GM18907 (cell line): ENCODE measurements around the gene PBX3.

ENCODE experiments used
- ATAC-seq: cut with Tn5 transposase; IDR thresholded peaks from one replicate; pipeline ENCODE4 v1.9.1; 2021; ENCODE audit warnings: mild to moderate bottlenecking, moderate library complexity; ENCODE audit not compliant: unreplicated experiment

PBX3 gene

GRCh38 chr9:125821078-125821477 lies 73.9 kb downstream of the PBX3 start:
- no peak for ATAC-seq

DNA sequence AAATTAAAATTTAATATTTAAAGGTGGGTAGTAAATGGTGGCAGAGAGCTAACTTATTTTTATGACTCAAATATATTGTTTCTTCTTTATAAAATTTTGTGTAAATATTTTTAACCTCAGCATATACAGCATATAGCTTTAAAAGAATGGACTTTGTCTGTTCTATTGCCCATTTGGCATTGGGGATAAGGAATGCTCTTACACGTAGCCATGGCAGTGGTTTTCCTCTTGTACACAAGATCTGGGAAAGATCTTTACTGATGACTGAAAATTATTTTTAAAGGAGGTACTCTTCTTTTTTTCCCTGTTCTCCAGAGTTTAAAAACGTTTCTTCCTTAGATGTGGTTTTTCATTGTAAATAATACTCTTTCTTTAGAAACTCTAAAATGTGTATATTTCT lies 75.0 kb downstream of the PBX3 start:
- no peak for ATAC-seq

DNA sequence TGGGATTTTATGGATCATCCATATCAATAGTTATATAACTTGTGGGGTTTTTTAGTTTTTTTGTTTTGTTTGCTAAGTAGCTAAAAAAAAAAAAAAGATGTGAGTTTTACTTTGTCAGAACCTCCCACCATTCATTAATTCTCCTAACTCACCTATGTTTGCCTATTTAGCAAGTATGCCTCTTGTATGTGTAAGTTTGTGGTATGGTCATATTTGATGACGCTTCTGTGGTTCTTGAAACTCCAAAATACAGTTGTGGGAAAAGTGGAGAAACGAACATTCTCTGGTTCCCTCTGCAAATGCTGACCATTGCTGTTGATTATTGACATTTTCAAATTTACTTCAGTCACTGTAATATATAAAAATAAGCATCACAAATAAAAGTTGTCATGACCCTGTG lies 75.7 kb downstream of the PBX3 start:
- ATAC-seq, result no peak

DNA sequence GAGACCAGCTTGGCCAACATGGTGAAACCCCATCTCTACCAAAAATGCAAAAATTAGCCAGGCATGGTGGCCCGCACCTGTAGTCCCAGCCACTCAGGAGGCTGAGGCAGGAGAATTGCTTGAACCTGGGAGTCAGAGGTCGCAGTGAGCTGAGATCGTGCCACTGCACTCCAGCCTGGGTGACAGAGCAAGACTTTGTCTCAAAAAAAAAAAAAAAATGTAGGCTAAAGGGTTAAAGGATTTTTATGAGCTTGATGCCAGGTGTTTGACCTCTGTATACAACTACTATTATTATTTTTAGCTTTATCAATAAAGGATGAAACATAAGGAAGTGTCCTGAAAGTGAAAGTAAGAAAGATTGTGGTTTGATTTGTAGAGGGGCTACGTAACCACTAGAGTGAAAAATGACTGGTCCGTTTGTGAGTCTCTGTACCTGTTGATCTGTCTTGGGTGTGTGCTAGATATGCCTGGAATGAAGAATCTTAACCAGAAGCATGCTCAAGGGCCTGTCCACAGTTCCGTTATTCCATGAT lies 76.8 kb downstream of the PBX3 start:
- peak; percentile 59 for ATAC-seq

- no peak for ATAC-seq
These were observed 78.6 kb downstream of the PBX3 start for GRCh38 chr9:125825762-125826161.

DNA sequence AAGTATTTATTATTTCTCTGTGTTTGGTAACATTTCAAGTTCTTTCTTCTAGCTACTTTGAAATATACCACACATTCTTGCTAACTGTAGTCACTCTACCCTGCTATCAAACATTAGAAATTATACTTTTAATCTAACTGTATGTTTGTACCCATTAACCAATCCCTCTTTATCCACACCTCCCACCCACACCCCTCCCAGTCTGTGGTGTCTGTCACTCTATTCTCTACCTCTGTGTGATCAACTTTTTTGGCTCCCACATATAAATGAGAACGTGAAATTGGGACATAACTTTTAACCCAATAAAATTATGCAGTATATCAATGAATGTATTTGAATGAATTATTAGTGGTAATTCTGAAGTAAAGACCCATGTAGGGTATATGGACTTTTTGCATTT lies 79.7 kb downstream of the PBX3 start:
- ATAC-seq, result no peak

DNA sequence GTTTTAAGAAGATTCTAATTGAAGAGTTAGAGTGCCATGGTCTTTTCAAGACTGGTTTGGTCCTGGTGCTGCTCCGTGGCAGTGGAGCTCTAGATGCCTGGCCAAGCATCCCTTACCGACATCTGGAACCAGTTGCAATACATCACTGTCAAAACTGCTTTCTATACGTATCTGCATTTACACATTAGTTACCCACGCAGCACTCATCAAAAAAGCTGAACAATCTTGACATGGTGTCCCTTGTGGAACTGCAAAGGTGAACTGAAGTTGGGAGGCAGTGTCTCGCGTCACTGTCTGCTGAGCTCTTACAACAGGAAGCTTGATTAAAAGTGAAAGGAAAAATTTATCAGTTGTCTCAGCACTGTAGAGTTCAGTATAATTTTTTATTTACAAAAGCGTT lies 82.6 kb downstream of the PBX3 start:
- ATAC-seq, result peak; percentile 70

- no peak for ATAC-seq
These were observed 83.9 kb downstream of the PBX3 start for GRCh38 chr9:125831054-125831453.

DNA sequence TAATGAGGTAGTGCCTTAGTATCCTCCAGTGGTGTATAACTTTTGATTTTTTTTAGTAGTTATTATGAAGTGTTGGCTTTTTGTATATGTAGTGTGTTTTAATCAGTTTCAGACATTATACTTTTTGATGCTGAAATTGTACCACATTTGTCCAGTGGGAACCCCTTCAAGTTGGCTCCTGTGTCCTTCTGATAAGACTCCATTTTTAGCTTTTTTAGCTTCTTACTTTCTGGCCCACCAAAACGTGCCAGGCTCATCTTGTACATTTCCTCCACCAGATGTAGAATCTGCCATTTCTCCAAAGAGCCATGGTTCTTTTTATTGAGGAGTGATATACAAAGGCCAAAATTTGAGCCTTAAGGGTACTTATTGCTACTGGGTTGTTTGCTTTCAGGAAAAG lies 84.4 kb downstream of the PBX3 start:
- no peak for ATAC-seq

DNA sequence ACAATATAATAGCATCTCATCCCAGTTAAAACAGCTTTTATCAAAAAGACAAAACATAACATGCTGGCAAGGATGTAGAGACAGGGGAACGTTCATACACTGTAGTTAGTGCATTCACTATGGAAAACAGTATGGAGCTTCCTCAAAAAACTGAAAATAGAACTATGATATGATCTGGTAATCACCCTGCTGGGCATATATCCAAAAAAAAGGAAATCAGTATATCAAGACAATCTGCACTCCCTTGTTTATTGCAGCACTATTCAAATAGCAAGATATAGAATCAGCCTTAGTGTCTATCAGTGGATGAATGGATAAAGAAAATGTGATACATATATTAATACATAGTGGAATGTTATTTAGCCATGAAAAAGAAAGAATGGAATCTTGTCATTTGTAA lies 88.5 kb downstream of the PBX3 start:
- ATAC-seq, result no peak

DNA sequence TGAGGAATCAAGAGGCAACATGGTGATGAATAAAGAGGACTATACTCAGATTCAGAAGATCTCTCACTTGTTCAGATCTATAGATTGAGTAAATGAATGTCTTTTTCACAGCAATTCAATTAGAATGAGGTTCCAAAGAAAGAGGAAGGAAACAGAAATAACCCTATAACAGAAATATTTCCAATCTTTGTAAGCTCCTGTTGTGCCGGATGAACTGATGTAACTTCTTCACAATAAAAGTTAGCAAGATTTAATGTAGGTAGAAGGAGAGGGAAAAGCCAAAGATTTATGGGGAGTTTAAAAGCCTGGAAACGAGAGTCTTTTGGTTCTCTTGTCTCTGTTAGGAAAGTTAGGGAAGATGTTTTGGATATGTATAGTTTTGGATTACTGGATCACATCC lies 92.1 kb downstream of the PBX3 start:
- ATAC-seq, result no peak

DNA sequence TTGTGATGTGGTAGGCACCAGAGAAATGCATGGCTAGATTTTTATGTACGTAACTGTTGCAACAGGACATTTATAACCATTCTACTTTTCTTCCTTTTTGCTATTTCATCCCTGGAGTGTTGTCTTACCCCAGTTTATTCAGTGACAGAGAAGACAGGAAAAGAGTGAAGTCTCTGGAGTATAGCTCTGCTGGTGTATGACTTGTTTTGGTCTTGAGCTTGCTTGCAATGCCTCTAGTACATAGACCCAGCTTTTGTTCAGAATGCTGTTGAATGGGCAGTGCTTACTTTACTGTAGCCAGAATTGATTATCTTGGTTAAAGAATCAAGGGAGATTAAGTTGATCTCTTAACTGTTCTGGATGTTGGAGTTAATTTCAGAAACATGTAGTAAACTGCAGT lies 94.3 kb downstream of the PBX3 start:
- no peak for ATAC-seq

GRCh38 chr9:125842242-125842641 lies 95.1 kb downstream of the PBX3 start:
- ATAC-seq, result no peak

GRCh38 chr9:125843646-125844045 lies 96.5 kb downstream of the PBX3 start:
- ATAC-seq, result no peak

DNA sequence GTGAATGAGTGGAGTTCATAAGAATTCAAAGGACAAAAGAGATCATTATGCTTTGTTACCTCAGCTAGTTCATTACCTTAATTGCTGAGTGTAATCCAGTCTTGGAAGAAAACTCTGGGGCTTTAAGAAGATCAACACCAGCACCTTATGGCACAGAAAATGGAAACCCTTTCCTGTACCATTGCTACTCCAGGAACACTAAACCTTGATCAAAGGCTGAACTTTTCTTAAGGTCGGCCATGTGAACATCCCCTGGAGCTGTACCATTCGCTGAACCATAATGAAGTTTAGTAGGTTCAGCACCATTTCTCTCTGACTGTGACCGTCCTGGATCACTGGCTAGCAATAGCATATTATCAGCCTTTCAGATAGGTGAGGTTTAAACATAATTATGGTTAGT lies 97.4 kb downstream of the PBX3 start:
- ATAC-seq, result no peak

GRCh38 chr9:125845271-125845808 lies 98.2 kb downstream of the PBX3 start:
- ATAC-seq, result no peak

DNA sequence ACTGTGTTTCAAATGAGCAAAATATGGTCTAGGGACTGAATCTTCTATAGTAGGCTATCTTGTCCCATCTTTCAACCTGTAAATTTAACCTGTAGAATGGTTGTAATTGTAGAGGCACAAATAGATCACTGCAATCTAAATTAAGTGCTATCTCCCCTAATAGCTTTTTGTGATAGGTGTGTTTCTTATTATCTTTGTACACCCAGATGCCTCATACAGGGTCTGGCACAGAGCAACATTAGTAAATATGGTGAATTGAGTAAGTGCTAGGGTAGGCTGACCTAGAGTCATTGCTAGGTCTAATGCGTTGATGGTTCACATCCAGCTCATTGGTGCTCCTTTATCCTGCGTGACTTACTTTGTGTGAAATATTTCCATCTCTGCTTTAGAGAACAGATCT lies 100.6 kb downstream of the PBX3 start:
- no peak for ATAC-seq

GRCh38 chr9:125850106-125850632 lies 103.0 kb downstream of the PBX3 start:
- no peak for ATAC-seq

- ATAC-seq, result no peak
These were observed 103.6 kb downstream of the PBX3 start for GRCh38 chr9:125850763-125851162.

- no peak for ATAC-seq
These were observed 104.8 kb downstream of the PBX3 start for GRCh38 chr9:125851979-125852378.

DNA sequence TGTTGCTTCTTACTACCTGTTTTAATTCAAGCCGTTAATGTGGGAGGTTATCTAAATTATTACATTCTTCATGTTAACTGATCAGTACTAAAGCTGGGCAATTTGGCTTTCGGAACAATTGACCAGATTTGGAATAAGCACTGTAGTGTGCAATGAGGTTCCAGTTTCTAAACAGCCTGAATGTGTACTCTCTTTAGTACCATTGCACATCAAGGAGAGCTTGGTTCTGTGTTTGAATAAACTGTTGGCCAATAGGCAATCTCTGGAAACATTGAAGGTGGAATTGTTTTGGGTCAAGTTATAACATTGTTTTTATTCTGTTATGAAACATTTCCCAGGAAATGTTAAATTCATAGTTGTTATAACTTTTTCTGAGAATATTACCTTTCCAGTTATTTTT lies 105.2 kb downstream of the PBX3 start:
- no peak for ATAC-seq

GRCh38 chr9:125854553-125855275 lies 107.5 kb downstream of the PBX3 start:
- no peak for ATAC-seq

DNA sequence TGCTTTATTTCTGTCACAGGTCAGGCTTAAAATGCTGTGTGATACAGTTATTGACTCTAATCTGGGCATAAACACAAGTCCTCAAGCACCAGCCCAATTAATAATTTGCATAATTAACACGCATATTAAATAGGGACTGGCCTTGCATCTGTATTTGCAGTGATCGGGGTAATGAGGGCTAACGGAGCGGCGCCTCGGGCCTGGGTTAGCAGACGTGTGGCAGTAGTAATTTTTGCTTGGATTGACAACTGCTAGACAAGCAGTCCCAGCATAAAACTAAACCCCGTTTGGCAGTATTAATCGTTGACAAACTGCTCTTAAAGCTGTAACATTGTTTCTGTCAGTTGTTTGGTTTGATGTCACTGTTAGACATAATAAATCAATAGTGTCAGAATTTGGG lies 109.2 kb downstream of the PBX3 start:
- no peak for ATAC-seq
